HTERT RPE-1 (cell line): ENCODE measurements around the gene TXNRD2.

Source experiments
- in situ Hi-C: fragments of 300-500 bp; cut with MboI; formaldehyde crosslinking; loops from 4 replicates; pipeline ENCODE4 v1.14.3; 2020; ENCODE audit warnings: low sequenced_read_pairs

Gene TXNRD2

DNA sequence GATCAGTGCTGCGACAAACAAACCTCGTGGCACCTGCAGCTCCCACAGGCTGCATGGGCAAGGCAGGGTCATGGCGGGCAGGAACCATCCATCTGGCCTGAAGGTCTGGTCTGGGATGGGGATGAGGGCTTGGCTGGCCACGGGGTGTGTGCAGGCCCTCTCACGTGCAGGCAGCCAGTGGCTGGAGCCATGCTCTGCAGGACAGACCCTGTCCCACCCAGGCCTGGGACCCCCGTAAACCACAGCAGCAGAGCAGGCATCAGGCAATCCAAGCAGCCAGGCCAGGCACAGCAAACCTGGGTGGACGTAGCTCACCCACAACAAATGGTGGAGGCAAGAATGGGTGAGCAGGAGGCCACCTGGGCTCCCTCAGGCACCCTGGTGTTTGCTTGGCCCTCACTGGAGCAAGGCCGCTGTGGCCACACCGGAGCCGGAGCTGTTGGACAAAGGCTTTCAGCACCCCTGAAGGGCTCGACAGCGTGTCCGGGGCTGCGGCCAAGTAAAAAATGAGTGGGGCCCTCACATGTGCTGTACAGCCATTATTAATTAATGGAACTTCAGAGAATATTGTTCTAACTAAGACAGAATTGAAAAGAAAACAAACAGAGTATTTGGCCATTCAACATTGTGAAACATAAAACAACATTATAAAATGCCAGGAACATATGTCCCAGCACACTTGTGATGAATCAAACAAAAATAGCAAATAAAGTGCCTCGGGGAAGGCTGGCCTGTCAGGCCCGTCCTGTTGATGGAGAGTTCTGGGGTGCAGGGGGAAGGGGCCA is 63.0 kb downstream of the TXNRD2 start:
- in situ Hi-C loops = no loop called here

DNA sequence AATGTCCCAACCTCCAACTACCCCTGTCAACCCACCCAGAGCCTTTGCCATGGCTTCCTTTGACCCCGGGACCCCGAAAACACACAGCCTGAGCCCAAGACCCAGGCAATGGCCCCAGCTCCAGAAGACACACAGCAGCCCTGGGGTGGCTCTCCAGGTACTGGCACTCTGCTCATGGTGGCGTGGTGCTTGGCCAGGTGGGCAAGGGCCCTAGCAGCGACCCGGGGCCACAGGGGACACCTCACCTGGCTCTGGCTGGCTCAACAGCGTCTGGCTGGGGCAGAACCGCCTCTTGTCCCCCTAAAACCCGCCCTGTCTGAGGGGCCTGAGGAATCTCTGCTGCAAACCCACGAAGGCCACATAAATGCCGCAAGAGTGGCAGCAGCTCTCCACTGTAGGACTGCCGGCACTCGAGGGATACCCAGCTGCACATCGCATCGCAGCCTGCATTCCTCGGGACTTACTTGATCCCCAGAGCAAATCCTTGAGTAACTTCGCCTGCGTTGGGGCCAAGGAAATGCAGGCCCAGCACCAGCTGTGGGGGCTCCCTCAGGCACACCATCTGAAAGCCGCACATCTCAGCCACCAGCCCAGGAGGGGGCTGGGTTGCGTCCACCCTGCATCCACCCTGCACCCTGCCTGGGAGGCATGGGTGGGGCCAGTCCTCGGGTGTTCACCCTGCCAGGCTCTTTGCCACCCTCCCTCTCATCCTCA is 63.8 kb downstream of the TXNRD2 start:
- in situ Hi-C loops = no loop called here

DNA sequence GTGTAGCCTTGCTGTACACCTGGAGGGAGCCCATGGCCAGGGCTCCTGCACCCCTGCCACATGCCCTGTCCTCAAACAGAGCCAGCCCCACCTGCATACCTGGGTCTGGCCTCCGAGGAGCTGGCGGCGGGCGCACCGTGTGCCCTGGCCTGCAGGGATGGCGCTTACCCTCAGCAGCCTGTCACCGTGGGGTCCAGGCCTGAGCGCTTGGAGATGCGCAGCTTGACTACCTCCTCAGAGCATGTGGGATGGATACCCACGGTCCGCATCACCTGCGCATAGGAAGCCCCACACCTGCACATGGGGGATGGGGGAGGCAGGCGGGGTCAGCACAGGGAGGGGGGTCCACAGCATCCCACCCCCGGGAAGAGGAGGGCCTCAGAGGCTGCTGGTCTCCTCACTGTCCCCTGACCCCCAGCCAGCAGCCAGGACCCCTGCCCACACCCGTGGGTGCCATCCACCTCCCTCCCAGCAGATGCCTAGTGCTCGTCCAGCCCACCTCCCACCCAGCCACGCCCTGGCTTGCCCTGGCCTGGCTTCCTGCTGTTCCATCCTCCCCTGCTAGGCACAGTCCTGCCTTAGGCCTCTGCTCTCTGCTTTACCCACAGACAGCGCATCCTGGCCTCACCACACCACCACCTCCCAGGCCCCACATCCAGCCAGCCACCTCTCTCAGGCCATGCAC is 64.5 kb downstream of the TXNRD2 start:
- in situ Hi-C loops = no loop called here

GRCh38 chr22:19876314-19876940 is 65.2 kb downstream of the TXNRD2 start:
- in situ Hi-C loops = no loop called here

GRCh38 chr22:19875531-19876313 is 65.9 kb downstream of the TXNRD2 start:
- in situ Hi-C loops = no loop called here

DNA sequence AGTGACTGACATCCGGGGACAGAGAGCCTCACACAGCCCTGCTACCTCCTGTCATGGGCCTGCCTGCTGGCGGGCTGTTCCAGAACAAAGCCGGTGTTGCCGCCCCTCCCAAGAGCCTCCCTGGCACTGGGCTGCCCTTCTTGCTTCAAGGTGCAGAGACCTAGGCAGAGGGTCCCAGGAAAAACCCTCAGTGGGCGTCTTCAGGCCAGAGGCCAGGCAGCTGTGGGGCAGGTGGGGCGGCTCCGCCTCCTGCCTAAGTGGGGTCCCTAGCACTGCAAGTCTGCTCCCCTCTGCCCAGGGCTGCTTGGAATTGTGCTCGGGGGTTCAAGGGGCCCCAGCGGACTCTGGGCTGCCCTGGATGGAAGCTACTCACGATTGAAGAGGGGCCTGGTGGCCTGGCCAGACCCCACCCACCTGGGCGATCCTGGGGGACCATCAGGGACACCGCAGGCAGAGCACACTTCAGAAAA is 66.5 kb downstream of the TXNRD2 start:
- in situ Hi-C loops = no loop called here

DNA sequence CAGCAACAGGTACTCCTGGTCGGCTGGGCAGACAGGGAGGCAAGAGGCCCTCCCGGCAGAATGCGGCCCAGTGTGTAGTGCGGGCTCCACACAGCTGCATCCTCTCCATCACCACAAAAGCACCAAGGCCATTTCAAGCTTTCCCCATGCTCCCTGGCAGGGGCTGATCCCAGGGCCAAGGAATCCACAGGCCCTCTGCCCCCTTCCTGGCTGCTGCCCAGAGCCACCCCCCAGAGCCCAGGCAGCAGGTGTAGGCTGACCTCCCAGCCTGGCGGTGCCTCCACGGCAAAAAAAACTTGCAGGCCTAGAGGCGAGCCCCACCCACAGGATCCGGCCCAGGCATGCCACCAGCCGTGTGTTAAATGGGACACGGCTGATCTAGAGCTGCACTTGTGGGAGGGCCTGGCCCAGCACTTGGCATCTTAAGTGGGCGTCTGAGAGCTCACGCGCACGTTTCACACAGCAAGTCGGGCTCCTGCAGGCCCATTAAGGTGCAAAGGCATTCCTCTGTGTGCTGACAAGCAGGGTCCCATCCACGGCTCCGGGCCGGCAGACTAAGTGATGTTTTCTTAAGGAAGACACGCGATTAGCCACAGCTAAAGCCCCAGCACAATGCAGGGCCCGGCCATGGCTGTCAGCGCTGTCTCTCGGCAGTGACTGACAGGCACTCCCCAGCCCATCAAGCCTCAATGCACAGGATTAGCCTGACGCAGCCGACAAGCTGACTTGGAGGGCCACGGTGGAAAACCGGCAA is 67.1 kb downstream of the TXNRD2 start:
- in situ Hi-C loops = no loop called here

- in situ Hi-C loops = no loop called here
These were observed 67.7 kb downstream of the TXNRD2 start for GRCh38 chr22:19873960-19874306.

GRCh38 chr22:19873138-19873959 is 68.3 kb downstream of the TXNRD2 start:
- in situ Hi-C loops = no loop called here

DNA sequence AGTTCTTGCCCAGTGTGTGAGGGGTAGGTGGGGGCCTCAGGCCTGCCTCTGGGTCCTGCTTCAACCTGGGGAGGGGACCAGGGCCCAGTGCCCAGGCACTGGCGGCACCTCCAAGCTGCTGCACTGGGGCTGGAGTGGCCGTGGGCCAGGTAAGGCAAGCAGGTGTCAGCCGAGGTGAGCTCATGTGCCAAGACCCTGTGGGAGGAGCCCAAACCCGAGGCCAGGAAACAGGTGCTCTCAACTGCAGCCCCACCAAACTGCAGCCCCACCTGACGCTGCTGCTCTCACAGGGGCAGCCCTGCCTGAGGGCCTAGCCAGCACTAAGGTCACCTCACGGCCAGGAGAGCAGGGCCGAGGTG is 68.9 kb downstream of the TXNRD2 start:
- in situ Hi-C loops = no loop called here

DNA sequence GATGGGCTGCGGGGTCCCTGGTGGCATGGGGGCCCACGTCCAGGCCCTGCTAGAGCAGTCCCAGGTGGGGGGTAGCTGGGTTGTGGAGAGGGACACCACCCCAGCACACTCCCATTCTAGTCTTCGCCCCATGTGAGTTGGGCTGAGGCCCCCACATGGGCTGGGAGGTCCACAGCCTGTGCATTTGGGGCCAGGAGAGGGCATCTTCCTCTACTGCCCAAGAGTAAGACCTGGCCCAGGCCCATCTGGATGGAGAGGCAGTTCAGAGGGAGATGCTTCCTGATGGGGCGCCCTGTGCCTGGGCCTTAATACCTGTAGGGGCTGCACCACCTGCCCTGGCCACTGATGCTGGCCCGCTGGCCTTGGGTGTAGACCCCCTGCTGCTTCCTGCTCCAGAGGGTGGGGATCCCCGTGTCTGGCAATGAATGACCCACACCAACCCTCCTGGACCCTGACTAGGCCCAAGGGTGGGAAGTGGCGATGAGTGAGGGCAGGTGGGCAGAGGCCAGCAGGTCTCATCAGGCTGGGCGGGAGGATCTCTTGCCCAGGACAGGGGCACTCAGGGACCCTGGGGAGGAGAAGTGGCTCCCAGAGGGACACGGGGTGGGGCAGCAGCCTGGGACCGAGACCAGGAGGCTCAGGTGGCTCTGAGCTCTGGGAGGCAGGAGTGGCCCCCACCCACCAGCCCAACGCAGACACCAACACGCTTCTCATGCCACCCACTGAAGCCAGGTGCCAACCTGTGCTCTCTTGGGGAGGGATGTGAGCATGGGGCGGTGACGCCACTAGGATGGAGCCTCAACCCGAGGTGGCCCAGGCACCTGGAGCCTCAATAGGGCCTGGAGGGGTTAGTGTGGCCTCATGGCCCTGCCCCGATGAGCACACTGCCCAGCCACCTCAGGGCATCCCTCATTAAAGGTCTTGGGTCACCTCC is 69.5 kb downstream of the TXNRD2 start:
- in situ Hi-C loops = no loop called here

DNA sequence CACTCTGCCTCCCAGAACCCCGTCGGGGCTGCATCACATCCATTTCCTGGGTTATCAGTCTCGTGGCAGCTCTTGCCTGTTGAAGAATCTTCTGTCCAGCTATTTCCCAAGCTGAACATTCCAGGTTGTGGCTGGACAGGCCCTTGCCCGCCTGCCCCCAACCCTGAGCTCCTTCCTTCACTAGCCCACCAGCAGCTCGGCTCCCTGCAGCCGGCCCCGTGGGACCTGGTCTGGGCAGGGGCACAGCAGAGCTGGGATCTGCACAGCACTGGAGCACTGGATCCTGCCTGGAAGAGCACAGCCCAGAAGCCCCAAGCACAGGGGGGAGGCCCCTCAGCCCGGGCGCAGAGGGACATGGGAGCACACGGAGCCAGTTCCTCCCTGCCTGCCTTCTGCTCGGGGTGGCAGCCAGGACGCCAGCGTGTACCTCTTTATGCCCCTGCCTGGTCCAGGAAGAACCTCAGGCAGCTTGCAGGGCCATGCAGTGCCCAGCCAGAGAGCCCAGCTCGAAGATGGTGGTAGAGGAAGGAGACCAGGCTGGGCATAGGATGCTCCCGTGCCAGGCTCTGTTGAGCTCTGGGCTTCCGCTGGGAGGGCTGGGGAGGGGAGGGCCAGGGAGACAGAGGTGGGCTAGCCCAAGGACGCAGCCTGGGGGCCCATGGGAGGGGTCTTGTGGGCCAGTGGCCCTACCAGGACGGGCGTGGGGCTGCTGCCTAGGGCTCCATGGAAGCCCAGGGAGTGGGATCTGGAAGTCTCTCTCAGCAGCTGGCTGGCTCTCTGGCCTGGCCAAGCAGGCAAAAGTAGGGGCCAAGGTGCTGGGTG is 70.4 kb downstream of the TXNRD2 start:
- in situ Hi-C loops = no loop called here

DNA sequence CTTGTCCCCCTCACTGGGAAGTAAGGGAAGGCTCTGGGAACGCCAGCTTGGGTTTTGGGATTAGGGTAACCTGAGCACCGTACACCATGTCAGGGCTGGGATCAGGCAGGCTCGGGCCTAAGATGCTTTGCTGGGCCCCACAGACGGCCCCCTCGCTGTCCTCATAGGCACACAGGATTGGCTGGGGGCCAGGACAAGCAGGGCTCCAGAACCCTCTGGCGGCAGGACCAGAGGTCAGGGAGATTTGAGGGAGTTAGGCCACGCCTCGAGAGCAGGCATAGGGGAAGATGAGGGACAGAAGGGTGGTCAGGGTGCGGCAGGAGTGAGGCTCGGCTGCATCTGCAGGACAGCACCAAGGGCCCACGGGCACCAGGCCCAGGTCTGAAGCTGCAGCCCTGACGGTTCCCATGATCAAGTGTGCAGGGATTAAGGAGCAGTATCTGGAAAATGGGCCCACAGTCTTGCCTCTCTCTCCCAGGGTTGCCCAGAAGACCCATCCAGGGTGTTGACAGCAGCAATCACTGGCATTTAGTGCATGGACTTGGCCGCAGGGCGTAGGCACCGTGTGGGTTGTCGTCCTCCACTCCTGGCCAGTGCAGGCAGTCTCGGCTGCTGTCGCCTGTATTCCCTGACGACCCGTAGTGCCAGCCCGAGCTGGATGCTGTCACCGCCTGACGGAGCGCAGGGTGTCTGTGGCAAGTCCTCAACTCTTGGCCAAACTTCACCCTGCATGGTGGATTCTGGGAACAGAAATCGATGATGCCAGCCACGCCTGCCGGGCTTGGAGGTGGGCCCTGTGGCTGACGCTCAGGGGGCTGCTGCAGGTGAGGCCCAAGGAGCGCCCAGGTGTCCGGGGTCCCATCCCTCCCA is 71.2 kb downstream of the TXNRD2 start:
- in situ Hi-C loops = no loop called here

DNA sequence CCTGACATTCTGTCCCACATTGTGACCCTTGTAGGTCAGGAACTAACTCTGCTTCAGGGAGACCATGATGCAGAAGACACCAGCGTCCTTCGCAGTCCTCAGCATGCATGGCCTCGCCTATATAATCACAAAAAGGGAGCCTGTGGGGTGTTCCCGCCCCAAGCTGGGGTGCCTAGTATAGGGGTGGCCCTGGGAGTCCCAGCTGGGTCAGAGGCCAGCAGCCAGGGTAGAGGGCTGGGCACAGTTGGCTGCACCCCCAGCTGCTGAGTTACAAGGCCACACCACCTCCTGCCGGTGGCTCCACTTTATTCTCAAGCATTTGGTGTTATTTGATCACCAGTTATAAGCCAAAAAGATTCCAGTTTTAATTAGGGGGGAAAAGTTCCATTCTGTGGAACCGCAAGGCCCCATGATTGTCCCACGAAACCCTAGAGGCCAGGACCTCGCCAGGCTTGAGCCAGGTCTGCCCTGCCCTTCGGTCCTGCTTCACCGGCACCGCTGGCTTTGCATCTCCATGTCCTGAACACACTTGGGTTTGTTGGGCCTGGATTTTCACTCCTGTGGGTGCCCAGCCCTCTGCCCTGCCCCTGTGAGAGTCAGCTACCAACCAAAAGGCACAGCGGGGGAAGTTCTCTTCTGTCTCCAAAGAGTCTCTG is 72.0 kb downstream of the TXNRD2 start:
- in situ Hi-C loops = no loop called here

DNA sequence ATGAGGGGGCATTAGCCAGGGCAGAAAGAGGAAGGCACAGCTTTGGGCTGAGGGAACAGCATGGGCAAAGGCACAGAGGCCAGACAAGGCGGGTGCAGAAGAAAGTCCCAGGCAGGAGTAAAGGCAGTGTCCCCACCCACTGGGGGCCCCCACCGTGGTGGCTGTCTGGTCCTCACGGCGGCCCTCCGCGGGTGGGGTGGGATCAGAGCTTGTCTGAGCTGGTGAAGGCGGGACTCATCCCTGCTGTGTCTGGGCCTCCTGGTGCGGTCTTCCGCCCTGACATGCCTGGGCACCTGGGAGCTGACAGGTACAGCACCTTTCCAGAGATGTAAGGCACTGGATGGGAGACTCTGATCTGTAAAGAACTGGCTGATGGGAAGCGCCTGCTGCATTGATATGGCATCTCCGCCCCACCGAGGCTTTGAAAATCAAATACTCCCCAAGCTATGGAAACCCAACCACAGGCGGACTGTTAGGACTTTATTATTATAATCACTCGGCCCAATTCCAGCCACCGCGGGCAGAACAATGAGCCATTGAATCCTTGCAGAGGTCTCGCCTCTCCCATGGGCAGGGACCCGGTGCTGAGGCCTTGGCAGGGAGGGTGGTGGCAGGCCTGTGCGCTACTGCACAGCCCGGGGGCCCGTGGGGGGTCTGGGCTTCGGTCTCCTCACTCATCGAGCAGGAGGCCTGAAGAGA is 72.7 kb downstream of the TXNRD2 start:
- in situ Hi-C loops = no loop called here
